K562 treated with DMSO at 1 percent for 24 hours (cell line): ENCODE results near the gene TRIM9. TPM values are rescaled to one million over a fixed set of nuclear protein-coding genes. Genes with fewer than 3 reads are reported as not detected.

Experiments used
- total RNA-seq: library from RNA; unstranded; fragments of 300-600 nt; gene quantifications from 2 replicates; pipeline ENCODE4 v1.2.3, GENCODE V29; 2022; ENCODE audit warnings: low read depth; ENCODE audit not compliant: insufficient read depth

Gene TRIM9
- total RNA-seq: 0.13 TPM in 1 of 2 replicates, not detected in the other

GRCh38 chr14:51094901-51095853 is at the start of gene TRIM9:
TRIM9 (minus strand) TSS chr14:51095105; CDS start chr14:51094939, 166 bp downstream.

GRCh38 chr14:50943943-50944646 is 150.8 kb downstream of the TRIM9 start, which contains the start of gene PYGL:
PYGL (minus strand) TSS chr14:50944483; CDS start chr14:50944403, 80 bp downstream.

Other genes starting within 250 kb of the TRIM9 start
- not detected in 2 replicates for gene ABHD12B, start 223.1 kb downstream of the TRIM9 start, total RNA-seq
- 33.0 and 33.2 TPM in 2 replicates for gene PYGL, start 150.6 kb downstream of the TRIM9 start, total RNA-seq
- gene TMX1, start 145.1 kb upstream of the TRIM9 start, total RNA-seq: 11.2 and 11.6 TPM in 2 replicates